Common myeloid progenitor, CD34-positive (primary cell): ENCODE results near the gene AKAP13. TPM values are rescaled to one million over a fixed set of nuclear protein-coding genes. Genes with fewer than 3 reads are reported as not detected.

Source experiments
- CTCF ChIA-PET: fragments of 350-600 bp; sonication (Branson Sonifier 250); formaldehyde crosslinking; loops from one replicate; lab custom pipeline; 2021; ENCODE audit warnings: antibody characterized with exemption; lab: Charles Lee
- POLR2A ChIA-PET: fragments of 350-600 bp; sonication (Branson Sonifier 250); formaldehyde crosslinking; loops from one replicate; lab custom pipeline; 2021; ENCODE audit warnings: antibody characterized with exemption; lab: Charles Lee
- DNase-seq, 3 donors: peaks; one replicate each; pipeline versions ENCODE4 v3.0.0 to v3.0.0-alpha.2; 2013
- H3K27ac ChIP-seq, 2 experiments: 1 replicate in 1 of 2; 2 replicates in 1 of 2; pipeline ENCODE4 v1.7.0; 2013; ENCODE audit warnings: inconsistent platforms in 2 of 2, low read length in 2 of 2, mild to moderate bottlenecking in 2 of 2, low read depth in 1 of 2, moderate library complexity in 1 of 2; ENCODE audit not compliant: severe bottlenecking in 2 of 2, insufficient read depth in 1 of 2, poor library complexity in 1 of 2
- H3K27me3 ChIP-seq, 5 experiments: replicated peaks in 2 of 5; 1 replicate in 3 of 5; 2 replicates in 2 of 5; pipeline versions ENCODE4 v1.6.1 to v1.7.0; 2013; ENCODE audit warnings: low read length in 4 of 5, mild to moderate bottlenecking in 2 of 5, moderate library complexity in 2 of 5, inconsistent platforms in 1 of 5; ENCODE audit not compliant: insufficient read depth in 5 of 5, control insufficient read depth in 4 of 5
- H3K36me3 ChIP-seq, 4 experiments: 1 replicate in 2 of 4; 2 replicates in 2 of 4; pipeline versions ENCODE4 v1.6.1 to v1.7.0; 2013; ENCODE audit warnings: low read length in 3 of 4, control low read depth in 1 of 4, mild to moderate bottlenecking in 1 of 4; ENCODE audit not compliant: control insufficient read depth in 4 of 4, insufficient read depth in 4 of 4
- H3K4me1 ChIP-seq, 4 experiments: 1 replicate in 3 of 4; 2 replicates in 1 of 4; pipeline versions ENCODE4 v1.6.1 to v1.7.1; 2013; ENCODE audit warnings: low read length in 3 of 4, mild to moderate bottlenecking in 3 of 4, control low read depth in 1 of 4, inconsistent platforms in 1 of 4, moderate library complexity in 1 of 4; ENCODE audit not compliant: control insufficient read depth in 4 of 4, insufficient read depth in 4 of 4; ENCODE audit errors: control extremely low read depth in 1 of 4
- H3K4me3 ChIP-seq, 7 experiments: 1 replicate in 4 of 7; 2 replicates in 3 of 7; pipeline versions ENCODE4 v1.5.1 to v1.7.0; 2013; ENCODE audit warnings: mild to moderate bottlenecking in 7 of 7, low read length in 6 of 7, moderate library complexity in 6 of 7, inconsistent platforms in 2 of 7, low read depth in 2 of 7, control low read depth in 1 of 7; ENCODE audit not compliant: insufficient read depth in 4 of 7, control insufficient read depth in 1 of 7; ENCODE audit errors: extremely low read depth in 1 of 7
- H3K9me3 ChIP-seq, 5 experiments: 1 replicate in 4 of 5; 2 replicates in 1 of 5; pipeline versions ENCODE4 v1.6.1 to v1.7.1; 2013; ENCODE audit warnings: low read length in 4 of 5, mild to moderate bottlenecking in 2 of 5, inconsistent platforms in 1 of 5, low read depth in 1 of 5, moderate library complexity in 1 of 5; ENCODE audit not compliant: control insufficient read depth in 4 of 5, insufficient read depth in 2 of 5; ENCODE audit errors: control extremely low read depth in 1 of 5
- WGBS: methylation state at CpG from one replicate; pipeline ENCODE4 v1.1.5; 2013; ENCODE audit not compliant: insufficient coverage; 5-methylcytosine and 5-hydroxymethylcytosine counted together
- polyA plus RNA-seq: library from polyadenylated mRNA; unstranded; fragments of 120-200 nt; gene quantifications from one replicate; pipeline ENCODE4 v1.2.1, GENCODE V29; 2013

AKAP13 gene, protein sequence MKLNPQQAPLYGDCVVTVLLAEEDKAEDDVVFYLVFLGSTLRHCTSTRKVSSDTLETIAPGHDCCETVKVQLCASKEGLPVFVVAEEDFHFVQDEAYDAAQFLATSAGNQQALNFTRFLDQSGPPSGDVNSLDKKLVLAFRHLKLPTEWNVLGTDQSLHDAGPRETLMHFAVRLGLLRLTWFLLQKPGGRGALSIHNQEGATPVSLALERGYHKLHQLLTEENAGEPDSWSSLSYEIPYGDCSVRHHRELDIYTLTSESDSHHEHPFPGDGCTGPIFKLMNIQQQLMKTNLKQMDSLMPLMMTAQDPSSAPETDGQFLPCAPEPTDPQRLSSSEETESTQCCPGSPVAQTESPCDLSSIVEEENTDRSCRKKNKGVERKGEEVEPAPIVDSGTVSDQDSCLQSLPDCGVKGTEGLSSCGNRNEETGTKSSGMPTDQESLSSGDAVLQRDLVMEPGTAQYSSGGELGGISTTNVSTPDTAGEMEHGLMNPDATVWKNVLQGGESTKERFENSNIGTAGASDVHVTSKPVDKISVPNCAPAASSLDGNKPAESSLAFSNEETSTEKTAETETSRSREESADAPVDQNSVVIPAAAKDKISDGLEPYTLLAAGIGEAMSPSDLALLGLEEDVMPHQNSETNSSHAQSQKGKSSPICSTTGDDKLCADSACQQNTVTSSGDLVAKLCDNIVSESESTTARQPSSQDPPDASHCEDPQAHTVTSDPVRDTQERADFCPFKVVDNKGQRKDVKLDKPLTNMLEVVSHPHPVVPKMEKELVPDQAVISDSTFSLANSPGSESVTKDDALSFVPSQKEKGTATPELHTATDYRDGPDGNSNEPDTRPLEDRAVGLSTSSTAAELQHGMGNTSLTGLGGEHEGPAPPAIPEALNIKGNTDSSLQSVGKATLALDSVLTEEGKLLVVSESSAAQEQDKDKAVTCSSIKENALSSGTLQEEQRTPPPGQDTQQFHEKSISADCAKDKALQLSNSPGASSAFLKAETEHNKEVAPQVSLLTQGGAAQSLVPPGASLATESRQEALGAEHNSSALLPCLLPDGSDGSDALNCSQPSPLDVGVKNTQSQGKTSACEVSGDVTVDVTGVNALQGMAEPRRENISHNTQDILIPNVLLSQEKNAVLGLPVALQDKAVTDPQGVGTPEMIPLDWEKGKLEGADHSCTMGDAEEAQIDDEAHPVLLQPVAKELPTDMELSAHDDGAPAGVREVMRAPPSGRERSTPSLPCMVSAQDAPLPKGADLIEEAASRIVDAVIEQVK (N-terminal part only)
- polyA plus RNA-seq: 98.3 TPM

- CTCF ChIA-PET: interaction anchor here (1.0 kb wide), 1 partner anchor 126 kb away, joined by 3 read pairs; no protein-coding TSS in a partner anchor
- peak within 1 kb of the TSS in 1 of 2 experiments; percentile 4 for H3K27ac ChIP-seq
- WGBS: 0% methylated on average over 34 of the region's 54 CpGs
- H3K4me3 ChIP-seq: peak within 1 kb of the TSS; percentile 78 to 90 (median 84)
- H3K27me3 ChIP-seq: no peaks in the 10 kb centered on the region
- POLR2A ChIA-PET: no interaction called here
- no peaks in the 10 kb centered on the region for H3K9me3 ChIP-seq
- peak; percentile 98 to 99 (median 99) for DNase-seq
- H3K4me1 ChIP-seq: peaks cover 4 to 25% (median 15%) of the 10 kb centered on the region in 4 experiments
- H3K36me3 ChIP-seq: no peaks in the 10 kb centered on the region
Observed at GRCh38 chr15:85380217-85380811, at the start of gene AKAP13. AKAP13 (plus strand) TSS chr15:85380603; CDS start chr15:85485721, 105,118 bp downstream.

- DNase-seq: peak; percentile 53 to 78 (median 76)
- ChIA-PET POLR2A (no interaction called here), CTCF (interaction anchor here (0.8 to 2.2 kb wide), 11 partner anchors 11 to 148 kb away, joined by 3 to 8 read pairs (median 4); no protein-coding TSS in a partner anchor)
- Histone ChIP-seq H3K4me1 (peaks cover 0 to 27% (median 17%) of the 10 kb centered on the region in 4 experiments), H3K36me3 (no peaks in the 10 kb centered on the region), H3K27me3 (no peaks in the 10 kb centered on the region), H3K27ac (no peak overlapping the region), H3K4me3 (peak overlapping the region in 4 of 7 experiments; percentile 1 to 81 (median 8)), H3K9me3 (no peaks in the 10 kb centered on the region)
- WGBS: 57% methylated on average over 14 of the region's 14 CpGs
Observed at GRCh38 chr15:85330901-85331588, 49.4 kb upstream of the AKAP13 start.

GRCh38 chr15:85331655-85332285 is 48.6 kb upstream of the AKAP13 start:
- WGBS: 90% methylated on average over 3 of the region's 8 CpGs

DNA sequence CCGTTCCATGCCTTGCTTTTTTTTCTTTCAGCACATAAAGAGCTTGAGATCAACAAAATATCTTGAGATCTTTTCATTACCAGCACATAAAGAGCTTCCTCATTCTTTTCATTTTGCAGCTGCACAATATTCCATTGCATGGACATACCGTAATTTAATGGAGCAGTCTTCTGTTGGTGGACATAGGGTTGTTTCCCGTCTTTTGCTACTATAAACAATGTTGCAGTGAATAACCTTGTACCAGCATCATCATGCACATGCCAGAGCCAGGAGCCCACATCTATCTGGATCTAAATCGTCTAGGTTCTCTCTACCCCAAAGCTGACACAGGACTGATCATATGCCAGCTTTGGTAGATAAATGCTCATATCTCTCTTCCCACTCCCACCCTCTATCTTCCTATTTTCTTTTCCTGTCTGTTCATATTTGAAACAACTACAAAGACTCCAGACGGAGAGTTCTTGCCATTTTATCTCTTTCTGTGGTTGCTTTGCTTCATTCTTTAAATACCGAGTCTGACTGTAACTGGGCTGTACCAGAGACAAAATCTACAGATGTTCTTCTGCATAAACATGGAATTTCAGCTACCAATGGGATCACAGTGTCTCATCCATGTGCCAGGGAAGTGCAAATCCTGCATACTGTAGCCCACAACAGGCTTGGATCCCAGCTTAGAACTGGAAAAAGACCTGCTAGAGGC is 47.1 kb upstream of the AKAP13 start:
- Histone ChIP-seq H3K27ac (no peak overlapping the region), H3K4me1 (peaks cover 0 to 27% (median 17%) of the 10 kb centered on the region in 4 experiments), H3K27me3 (no peaks in the 10 kb centered on the region), H3K9me3 (no peaks in the 10 kb centered on the region), H3K4me3 (no peak overlapping the region), H3K36me3 (no peaks in the 10 kb centered on the region)
- ChIA-PET CTCF (interaction anchor here (0.7 to 1.2 kb wide), 3 partner anchors 7 to 43 kb away, joined by 3 to 4 read pairs (median 3); no protein-coding TSS in a partner anchor), POLR2A (interaction anchor here (0.5 kb wide), 1 partner anchor 28 kb away, joined by 3 read pairs; no protein-coding TSS in a partner anchor)
- DNase-seq: no peak
- 69% methylated on average over 6 of the region's 6 CpGs for WGBS

More at GRCh38 chr15:85331655-85332285, 48.6 kb upstream of the AKAP13 start:
- no peak overlapping the region for H3K4me3 ChIP-seq
- CTCF ChIA-PET: interaction anchor here (0.8 to 2.2 kb wide), 4 partner anchors 11 to 81 kb away, joined by 4 read pairs; no protein-coding TSS in a partner anchor
- H3K9me3 ChIP-seq: no peaks in the 10 kb centered on the region
- H3K36me3 ChIP-seq: no peaks in the 10 kb centered on the region
- no peak for DNase-seq
- no peaks in the 10 kb centered on the region for H3K27me3 ChIP-seq
- POLR2A ChIA-PET: no interaction called here
- H3K27ac ChIP-seq: no peak overlapping the region
- H3K4me1 ChIP-seq: peaks cover 0 to 27% (median 17%) of the 10 kb centered on the region in 4 experiments

- ChIA-PET POLR2A (no interaction called here), CTCF (no interaction called here)
- H3K4me3 ChIP-seq: no peak overlapping the region
- H3K36me3 ChIP-seq: no peaks in the 10 kb centered on the region
- no peaks in the 10 kb centered on the region for H3K9me3 ChIP-seq
- no peak overlapping the region for H3K27ac ChIP-seq
- H3K27me3 ChIP-seq: no peaks in the 10 kb centered on the region
- H3K4me1 ChIP-seq: peaks cover 0 to 26% (median 17%) of the 10 kb centered on the region in 4 experiments
- 100% methylated on average over 2 of the region's 6 CpGs for WGBS
- DNase-seq: no peak
Observed at GRCh38 chr15:85334241-85334640, 46.2 kb upstream of the AKAP13 start.
